Neural cell (in vitro differentiated cells): ENCODE measurements around the gene PLCXD3. TPM values are rescaled to one million over a fixed set of nuclear protein-coding genes. Genes with fewer than 3 reads are reported as not detected.
A peak's percentile ranks its signal among the peaks of the same experiment; 100 is the strongest.

Experiments used
- H2AFZ ChIP-seq: fragments of 200-600, 300-800 bp; sonication (generic), shearing (Covaris generic); 2 replicates; pipeline ENCODE4 v1.6.0; 2014; ENCODE audit warnings: low read depth, mild to moderate bottlenecking, antibody characterized with exemption, low read length, moderate library complexity
- H3F3A ChIP-seq: fragments of 200-600 bp; shearing (Covaris generic); 2 replicates; pipeline ENCODE4 v1.6.1; 2016; ENCODE audit warnings: mild to moderate bottlenecking, moderate library complexity, mixed read lengths, antibody characterized with exemption, low read length; ENCODE audit not compliant: insufficient read depth, poor library complexity, severe bottlenecking
- H3K27ac ChIP-seq: fragments of 200-600, 300-800 bp; sonication (generic), shearing (Covaris generic); 2 replicates; pipeline ENCODE4 v1.5.1; 2014; ENCODE audit warnings: mild to moderate bottlenecking, low read length, moderate library complexity
- H3K27me3 ChIP-seq: fragments of 300-800, 200-600 bp; sonication (generic), shearing (Covaris generic); 2 replicates; pipeline ENCODE4 v1.6.0; 2014; ENCODE audit warnings: mild to moderate bottlenecking, low read depth, low read length, moderate library complexity; ENCODE audit not compliant: insufficient read depth
- H3K36me3 ChIP-seq: fragments of 300-800, 200-600 bp; sonication (generic), shearing (Covaris generic); 2 replicates; pipeline ENCODE4 v1.5.1; 2014; ENCODE audit warnings: mild to moderate bottlenecking, antibody characterized with exemption, low read length, moderate library complexity; ENCODE audit not compliant: insufficient read depth
- H3K4me2 ChIP-seq: fragments of 300-800, 200-600 bp; sonication (generic), shearing (Covaris generic); 2 replicates; pipeline ENCODE4 v1.6.0; 2014; ENCODE audit warnings: mild to moderate bottlenecking, low read length
- H3K4me3 ChIP-seq: fragments of 300-800, 200-600 bp; sonication (generic), shearing (Covaris generic); 2 replicates; pipeline ENCODE4 v1.5.1; 2014; ENCODE audit warnings: mild to moderate bottlenecking, low read length, moderate library complexity
- H3K79me2 ChIP-seq: fragments of 200-600 bp; shearing (Covaris generic); replicated peaks from 2 replicates; pipeline ENCODE4 v1.6.0; 2014; ENCODE audit warnings: mild to moderate bottlenecking, low read length, moderate library complexity; ENCODE audit not compliant: insufficient read depth
- H3K9ac ChIP-seq: fragments of 300-800, 200-600 bp; sonication (generic), shearing (Covaris generic); 2 replicates; pipeline ENCODE4 v1.6.1; 2016; ENCODE audit warnings: mild to moderate bottlenecking, low read length, mixed read lengths
- H3K9me2 ChIP-seq: fragments of 200-600 bp; shearing (Covaris generic); 2 replicates; pipeline ENCODE4 v1.6.1; 2016; ENCODE audit warnings: mild to moderate bottlenecking, low read length, mixed read lengths; ENCODE audit not compliant: insufficient read depth
- H3K9me3 ChIP-seq: fragments of 200-600, 300-800 bp; sonication (generic), shearing (Covaris generic); 2 replicates; pipeline ENCODE4 v1.6.1; 2016; ENCODE audit warnings: mild to moderate bottlenecking, mixed run types, low read length, moderate library complexity, mixed read lengths
- H4K20me1 ChIP-seq: fragments of 200-600 bp; shearing (Covaris generic); 2 replicates; pipeline ENCODE4 v1.6.1; 2016; ENCODE audit warnings: mild to moderate bottlenecking, mixed run types; ENCODE audit not compliant: insufficient read depth
- EP300 ChIP-seq: fragments of 450-650 bp; conservative IDR thresholded peaks from 2 replicates; pipeline ENCODE4 v1.6.1; 2014; ENCODE audit warnings: antibody characterized with exemption, mild to moderate bottlenecking, moderate library complexity; ENCODE audit not compliant: poor library complexity, severe bottlenecking
- EZH2 ChIP-seq: fragments of 200-600, 300-800 bp; shearing (Covaris generic), sonication (generic); IDR thresholded peaks from 2 replicates; pipeline ENCODE4 v1.6.1; 2014; ENCODE audit warnings: antibody characterized with exemption, low read length, borderline replicate concordance, mild to moderate bottlenecking; ENCODE audit not compliant: insufficient read depth, poor library complexity, severe bottlenecking
- MXI1 ChIP-seq: fragments of 450-650 bp; conservative IDR thresholded peaks from 2 replicates; pipeline ENCODE4 v1.6.1; 2014; ENCODE audit warnings: antibody characterized with exemption, mild to moderate bottlenecking; ENCODE audit not compliant: poor library complexity, severe bottlenecking
- POLR2AphosphoS5 ChIP-seq: IDR thresholded peaks from 2 replicates; pipeline ENCODE4 v1.6.1; 2012
- RAD21 ChIP-seq: fragments of 450-650 bp; conservative IDR thresholded peaks from 2 replicates; pipeline ENCODE4 v1.6.1; 2014; ENCODE audit warnings: antibody characterized with exemption, mild to moderate bottlenecking, moderate library complexity
- SMC3 ChIP-seq: fragments of 450-650 bp; conservative IDR thresholded peaks from 2 replicates; pipeline ENCODE4 v1.6.1; 2014; ENCODE audit warnings: antibody characterized with exemption, mild to moderate bottlenecking, moderate library complexity; ENCODE audit not compliant: poor library complexity
- TAF1 ChIP-seq: IDR thresholded peaks from 2 replicates; pipeline ENCODE4 v1.6.1; 2012; ENCODE audit warnings: low read depth
- polyA plus RNA-seq: library from polyadenylated mRNA; depleted of rRNA; stranded (reverse); fragments of >200 nt; gene quantifications from 2 replicates; pipeline ENCODE4 v1.2.3, GENCODE V29; 2014
- TF ChIP-seq, protein P1 (sequence below): IDR thresholded peaks from 2 replicates; pipeline ENCODE4 v1.6.1; 2012; ENCODE audit warnings: borderline replicate concordance
- TF ChIP-seq, protein P2 (sequence below): fragments of 450-650 bp; IDR thresholded peaks from 2 replicates; pipeline ENCODE4 v1.5.1; 2014; ENCODE audit warnings: antibody characterized with exemption, mild to moderate bottlenecking, moderate library complexity; ENCODE audit not compliant: poor library complexity, severe bottlenecking

PLCXD3 gene
- polyA plus RNA-seq, 1 donor from 2014 or later: 6.6 TPM

DNA sequence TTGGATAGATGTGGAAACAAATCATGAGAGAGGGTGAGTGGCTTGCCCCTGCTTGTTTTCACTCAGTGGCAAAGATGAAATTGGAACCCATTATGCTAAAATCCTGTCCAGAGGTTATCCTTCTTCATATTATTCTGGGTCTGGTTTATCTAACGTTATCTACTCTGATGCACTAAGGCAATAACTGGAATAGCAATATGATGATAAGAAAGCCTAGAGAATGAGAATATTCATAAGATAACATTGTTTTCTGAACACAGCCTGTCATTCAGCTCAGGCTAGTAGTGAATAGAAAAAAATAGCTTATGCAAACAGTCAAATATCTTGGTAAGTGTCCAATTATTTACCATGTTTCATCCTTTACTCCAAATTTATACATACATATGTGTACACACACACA lies 165.1 kb downstream of the PLCXD3 start:
- Histone ChIP-seq H3K9me2 (no peaks in the 10 kb centered on the region), H3K27me3 (no peaks in the 10 kb centered on the region), H3K4me3 (no peak overlapping the region), H3K4me2 (no peak overlapping the region), H3K9ac (no peak overlapping the region), H3K79me2 (no peaks in the 10 kb centered on the region), H3K27ac (no peak overlapping the region), H3K36me3 (no peaks in the 10 kb centered on the region), H2AFZ (no peak overlapping the region), H3K9me3 (no peaks in the 10 kb centered on the region), H3F3A (no peaks in the 10 kb centered on the region), H4K20me1 (no peaks in the 10 kb centered on the region)
- TF ChIP-seq MXI1 (no peak), RAD21 (no peak), EZH2 (no peak), POLR2AphosphoS5 (no peak), TAF1 (no peak), SMC3 (no peak), EP300 (no peak)
- TF ChIP-seq, protein P1, sequence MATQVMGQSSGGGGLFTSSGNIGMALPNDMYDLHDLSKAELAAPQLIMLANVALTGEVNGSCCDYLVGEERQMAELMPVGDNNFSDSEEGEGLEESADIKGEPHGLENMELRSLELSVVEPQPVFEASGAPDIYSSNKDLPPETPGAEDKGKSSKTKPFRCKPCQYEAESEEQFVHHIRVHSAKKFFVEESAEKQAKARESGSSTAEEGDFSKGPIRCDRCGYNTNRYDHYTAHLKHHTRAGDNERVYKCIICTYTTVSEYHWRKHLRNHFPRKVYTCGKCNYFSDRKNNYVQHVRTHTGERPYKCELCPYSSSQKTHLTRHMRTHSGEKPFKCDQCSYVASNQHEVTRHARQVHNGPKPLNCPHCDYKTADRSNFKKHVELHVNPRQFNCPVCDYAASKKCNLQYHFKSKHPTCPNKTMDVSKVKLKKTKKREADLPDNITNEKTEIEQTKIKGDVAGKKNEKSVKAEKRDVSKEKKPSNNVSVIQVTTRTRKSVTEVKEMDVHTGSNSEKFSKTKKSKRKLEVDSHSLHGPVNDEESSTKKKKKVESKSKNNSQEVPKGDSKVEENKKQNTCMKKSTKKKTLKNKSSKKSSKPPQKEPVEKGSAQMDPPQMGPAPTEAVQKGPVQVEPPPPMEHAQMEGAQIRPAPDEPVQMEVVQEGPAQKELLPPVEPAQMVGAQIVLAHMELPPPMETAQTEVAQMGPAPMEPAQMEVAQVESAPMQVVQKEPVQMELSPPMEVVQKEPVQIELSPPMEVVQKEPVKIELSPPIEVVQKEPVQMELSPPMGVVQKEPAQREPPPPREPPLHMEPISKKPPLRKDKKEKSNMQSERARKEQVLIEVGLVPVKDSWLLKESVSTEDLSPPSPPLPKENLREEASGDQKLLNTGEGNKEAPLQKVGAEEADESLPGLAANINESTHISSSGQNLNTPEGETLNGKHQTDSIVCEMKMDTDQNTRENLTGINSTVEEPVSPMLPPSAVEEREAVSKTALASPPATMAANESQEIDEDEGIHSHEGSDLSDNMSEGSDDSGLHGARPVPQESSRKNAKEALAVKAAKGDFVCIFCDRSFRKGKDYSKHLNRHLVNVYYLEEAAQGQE: no peak
- TF ChIP-seq, protein P2, sequence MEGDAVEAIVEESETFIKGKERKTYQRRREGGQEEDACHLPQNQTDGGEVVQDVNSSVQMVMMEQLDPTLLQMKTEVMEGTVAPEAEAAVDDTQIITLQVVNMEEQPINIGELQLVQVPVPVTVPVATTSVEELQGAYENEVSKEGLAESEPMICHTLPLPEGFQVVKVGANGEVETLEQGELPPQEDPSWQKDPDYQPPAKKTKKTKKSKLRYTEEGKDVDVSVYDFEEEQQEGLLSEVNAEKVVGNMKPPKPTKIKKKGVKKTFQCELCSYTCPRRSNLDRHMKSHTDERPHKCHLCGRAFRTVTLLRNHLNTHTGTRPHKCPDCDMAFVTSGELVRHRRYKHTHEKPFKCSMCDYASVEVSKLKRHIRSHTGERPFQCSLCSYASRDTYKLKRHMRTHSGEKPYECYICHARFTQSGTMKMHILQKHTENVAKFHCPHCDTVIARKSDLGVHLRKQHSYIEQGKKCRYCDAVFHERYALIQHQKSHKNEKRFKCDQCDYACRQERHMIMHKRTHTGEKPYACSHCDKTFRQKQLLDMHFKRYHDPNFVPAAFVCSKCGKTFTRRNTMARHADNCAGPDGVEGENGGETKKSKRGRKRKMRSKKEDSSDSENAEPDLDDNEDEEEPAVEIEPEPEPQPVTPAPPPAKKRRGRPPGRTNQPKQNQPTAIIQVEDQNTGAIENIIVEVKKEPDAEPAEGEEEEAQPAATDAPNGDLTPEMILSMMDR: no peak

DNA sequence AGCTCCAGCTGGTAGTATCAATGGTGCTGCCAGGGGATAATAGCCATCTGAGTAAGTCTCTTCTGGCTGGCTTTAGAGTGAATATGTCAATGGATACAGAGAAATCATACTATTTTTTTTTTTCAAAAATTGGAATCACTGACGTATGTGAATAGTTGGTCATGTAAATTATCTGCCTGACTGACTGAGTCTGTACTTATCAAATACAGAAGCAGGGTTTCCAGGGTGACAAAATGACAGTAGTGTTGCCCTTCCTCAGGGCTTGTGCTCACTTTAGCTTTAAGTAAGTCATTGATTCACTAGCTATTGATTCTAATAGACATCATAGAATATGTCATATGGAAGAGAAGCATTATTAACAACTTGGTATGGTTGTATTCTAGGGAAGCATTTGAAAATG lies 171.1 kb downstream of the PLCXD3 start:
- H3K27ac ChIP-seq: peak overlapping the region; percentile 31

More for the DNA sequence above, 171.1 kb downstream of the PLCXD3 start:
- H3F3A ChIP-seq: no peaks in the 10 kb centered on the region
- no peaks in the 10 kb centered on the region for H3K9me3 ChIP-seq
- no peak overlapping the region for H3K9ac ChIP-seq
- H3K79me2 ChIP-seq: no peaks in the 10 kb centered on the region
- H3K4me3 ChIP-seq: no peak overlapping the region
- no peaks in the 10 kb centered on the region for H3K36me3 ChIP-seq
- no peak overlapping the region for H2AFZ ChIP-seq
- H4K20me1 ChIP-seq: no peaks in the 10 kb centered on the region
- H3K27me3 ChIP-seq: no peaks in the 10 kb centered on the region
- no peaks in the 10 kb centered on the region for H3K9me2 ChIP-seq
- TF ChIP-seq, protein P1: no peak
- no peak for TF ChIP-seq SMC3
- TF ChIP-seq MXI1: no peak
- TF ChIP-seq, protein P2: no peak
- TF ChIP-seq EZH2: no peak
- peak; percentile 30 for TF ChIP-seq POLR2AphosphoS5
- no peak for TF ChIP-seq RAD21
- TF ChIP-seq EP300: peak; percentile 50
- TF ChIP-seq TAF1: no peak
- no peak overlapping the region for H3K4me2 ChIP-seq
